K562 (cell line): ENCODE results near the gene CYP46A1. TPM values are rescaled to one million over a fixed set of nuclear protein-coding genes. Genes with fewer than 3 reads are reported as not detected.

Source experiments
- ATAC-seq: fragments of 200-7000 bp; cut with Tn5 transposase; 3 replicates; pipeline ENCODE4 v1.9.1; 2020; ENCODE audit warnings: moderate library complexity
- BruUV-seq: library from RNA; stranded (reverse); fragments of 400-500 nt; replicated peaks from 2 replicates; lab custom pipeline; 2021; lab: Mats Ljungman, UMichigan
- CTCF ChIA-PET: fragments of 300-600 bp; formaldehyde crosslinking; extraction: SDS; loops from one replicate; lab custom pipeline; 2021; ENCODE audit warnings: low intra/inter-chr PET ratio; lab: Yijun Ruan, JAX
- POLR2A ChIA-PET: fragments of 300-600, 350-650 bp; sonication (Branson Sonifier 250); formaldehyde crosslinking; extraction: SDS; loops from one replicate; lab custom pipeline; 2021; ENCODE audit warnings: antibody characterized with exemption, inconsistent platforms; lab: Yijun Ruan, JAX
- DNase-seq, 4 experiments: peaks; one replicate each; pipeline versions ENCODE4 v3.0.0 to v3.0.0-alpha.2; 2011 to 2018; ENCODE audit warnings: low spot score in 3 of 4, mixed read lengths in 3 of 4; ENCODE audit errors: extremely low read depth in 1 of 4
- FAIRE-seq: peaks from 2 replicates; lab custom pipeline; 2011; peaks lifted over from hg19 to GRCh38; lab: Jason Lieb, UNC
- H2AFZ ChIP-seq: 2 replicates; pipeline ENCODE4 v1.6.0; 2011; ENCODE audit warnings: low read depth, low read length, control low read depth, inconsistent platforms
- H3K27ac ChIP-seq: fragments of 200-600 bp; 3 replicates; pipeline ENCODE4 v1.8.0; 2011; ENCODE audit warnings: low read depth, mild to moderate bottlenecking, control low read depth, inconsistent platforms, low read length, moderate library complexity, mixed read lengths; ENCODE audit errors: extremely low read depth
- H3K27me3 ChIP-seq, 2 experiments: fragments of 300-600 bp in 1 of 2; 2 replicates in 1 of 2; 3 replicates in 1 of 2; pipeline versions ENCODE4 v1.6.0 to v1.8.0; 2011; ENCODE audit warnings: inconsistent platforms in 2 of 2, low read length in 2 of 2, mild to moderate bottlenecking in 1 of 2, mixed read lengths in 1 of 2, moderate library complexity in 1 of 2; ENCODE audit not compliant: control insufficient read depth in 2 of 2, insufficient read depth in 2 of 2
- H3K36me3 ChIP-seq: fragments of 300-600 bp; 3 replicates; pipeline ENCODE4 v1.8.0; 2011; ENCODE audit warnings: mild to moderate bottlenecking, low read length, inconsistent platforms; ENCODE audit not compliant: control insufficient read depth, insufficient read depth
- H3K4me1 ChIP-seq, 2 experiments: fragments of 200-600 bp in 1 of 2; replicated peaks in 1 of 2; 2 replicates in 1 of 2; 3 replicates in 1 of 2; pipeline versions ENCODE4 v1.5.1 to v1.8.0; 2011; ENCODE audit warnings: inconsistent platforms in 2 of 2, low read length in 2 of 2, mild to moderate bottlenecking in 1 of 2, mixed read lengths in 1 of 2, moderate library complexity in 1 of 2; ENCODE audit not compliant: control insufficient read depth in 2 of 2, insufficient read depth in 2 of 2
- H3K4me2 ChIP-seq: 2 replicates; pipeline ENCODE4 v1.6.1; 2011; ENCODE audit warnings: low read length, control low read depth, inconsistent platforms, mixed read lengths; ENCODE audit not compliant: insufficient read depth
- H3K4me3 ChIP-seq: fragments of 200-600 bp; sonication (generic), shearing (Covaris generic); 2 replicates; pipeline ENCODE4 v1.5.1; 2016; ENCODE audit warnings: control low read depth, inconsistent platforms
- H3K79me2 ChIP-seq: fragments of 200-600 bp; 3 replicates; pipeline ENCODE4 v1.8.0; 2011; ENCODE audit warnings: low read length, inconsistent platforms; ENCODE audit not compliant: control insufficient read depth, insufficient read depth
- H3K9ac ChIP-seq, 2 experiments: 2 replicates each; pipeline versions ENCODE4 v1.6.0 to v1.6.1; 2011; ENCODE audit warnings: low read depth in 2 of 2, low read length in 2 of 2, control low read depth in 1 of 2, inconsistent platforms in 1 of 2, mild to moderate bottlenecking in 1 of 2, mixed read lengths in 1 of 2; ENCODE audit not compliant: insufficient read depth in 1 of 2
- H3K9me1 ChIP-seq: one replicate; pipeline ENCODE4 v1.6.0; 2011; ENCODE audit warnings: inconsistent platforms, mild to moderate bottlenecking, low read length, moderate library complexity; ENCODE audit not compliant: control insufficient read depth, insufficient read depth
- H3K9me3 ChIP-seq: replicated peaks from 2 replicates; pipeline ENCODE4 v1.5.1; 2011; ENCODE audit warnings: low read depth, low read length, inconsistent platforms; ENCODE audit not compliant: control insufficient read depth, insufficient read depth
- H4K20me1 ChIP-seq: replicated peaks from 2 replicates; pipeline ENCODE4 v1.6.1; 2011; ENCODE audit warnings: low read length, inconsistent platforms, mixed read lengths; ENCODE audit not compliant: control insufficient read depth, insufficient read depth
- CBX5 ChIP-seq: IDR thresholded peaks from 2 replicates; pipeline ENCODE4 v1.6.1; 2014; ENCODE audit warnings: low read depth, borderline replicate concordance
- EP300 ChIP-seq: IDR thresholded peaks from 2 replicates; pipeline ENCODE4 v1.6.1; 2012; ENCODE audit warnings: low read length, improper control_type of control experiment
- HDAC6 ChIP-seq: IDR thresholded peaks from 2 replicates; pipeline ENCODE4 v1.6.1; 2012; ENCODE audit warnings: low read depth, mild to moderate bottlenecking, control low read depth, inconsistent platforms, low read length, moderate library complexity
- HNRNPK ChIP-seq: fragments of 200-400 bp; formaldehyde crosslinking; IDR thresholded peaks from one replicate; pipeline ENCODE4 v1.6.1; 2018; ENCODE audit warnings: mild to moderate bottlenecking, low read depth, low read length; ENCODE audit not compliant: poor library complexity, severe bottlenecking
- POLR2G ChIP-seq: fragments of 200-400 bp; formaldehyde crosslinking; IDR thresholded peaks from 2 replicates; pipeline ENCODE4 v1.6.1; 2017; ENCODE audit warnings: low read depth, mild to moderate bottlenecking, antibody characterized with exemption, low read length, moderate library complexity
- TGIF2 ChIP-seq: sonication (generic); formaldehyde crosslinking; IDR thresholded peaks from 2 replicates; pipeline ENCODE4 v1.8.1; 2022; ENCODE audit warnings: mild to moderate bottlenecking, missing genetic modification reagents, moderate library complexity
- ZFP30 ChIP-seq: fragments of 250-450 bp; sonication (Bioruptor Pico); IDR thresholded peaks from 2 replicates; pipeline ENCODE4 v1.8.0; 2022; ENCODE audit warnings: moderate library complexity, mild to moderate bottlenecking, inconsistent platforms, borderline replicate concordance
- ZFP36 ChIP-seq: fragments of 150-350 bp; IDR thresholded peaks from 2 replicates; pipeline ENCODE4 v1.6.1; 2018; ENCODE audit warnings: low read length, low read depth; ENCODE audit not compliant: partially characterized antibody
- ZNF384 ChIP-seq: IDR thresholded peaks from 2 replicates; pipeline ENCODE4 v1.6.1; 2012; ENCODE audit warnings: low read depth, low read length, improper control_type of control experiment
- ZNF561 ChIP-seq: fragments of 450-650 bp; formaldehyde crosslinking; conservative IDR thresholded peaks from 2 replicates; pipeline ENCODE4 v1.4.0; 2020; ENCODE audit warnings: mild to moderate bottlenecking, moderate library complexity
- ZNF695 ChIP-seq: fragments of 450-650 bp; formaldehyde crosslinking; IDR thresholded peaks from 2 replicates; pipeline ENCODE4 v1.4.0; 2020; ENCODE audit warnings: mild to moderate bottlenecking, moderate library complexity
- WGBS: fragments of 100-300 bp; shearing (Covaris generic); methylation state at CpG from one replicate; pipeline ENCODE4 v1.1.6; 2016; ENCODE audit warnings: low coverage, mixed read lengths; ENCODE audit not compliant: insufficient coverage; ENCODE audit errors: missing lambda C conversion rate; 5-methylcytosine and 5-hydroxymethylcytosine counted together
- in situ Hi-C: fragments of 300-500 bp; cut with MboI; formaldehyde crosslinking; loops from 4 replicates; pipeline ENCODE4 v1.15.0; 2018; ENCODE audit warnings: inconsistent platforms, mixed read lengths
- intact Hi-C: fragments of 100-400 bp; cut with micrococcal nuclease; formaldehyde crosslinking; loops from 2 replicates; pipeline ENCODE4 v1.14.2; 2022
- polyA plus RNA-seq, 8 experiments: library from polyadenylated mRNA; depleted of rRNA in 4 of 8; stranded (reverse) in 5 of 8; unstranded in 3 of 8; fragments of >200 nt; fragmentation: Nextera tagmentation in 2 of 8; fragmentation: Illumina TruSeq in 1 of 8; extraction: Ambion mirVana in 2 of 8; extraction: Trizol in 1 of 8; gene quantifications; 2 replicates each; pipeline versions ENCODE4 v1.2.1 to v1.2.3, GENCODE V29; 2011 to 2014; ENCODE audit warnings: inconsistent platforms in 1 of 8, missing spikeins in 1 of 8
- total RNA-seq, 7 experiments: library from RNA; depleted of rRNA in 6 of 7; stranded (reverse); fragments of >200 nt in 6 of 7; fragmentation: Illumina TruSeq in 2 of 7; extraction: Trizol in 2 of 7; gene quantifications; 2 replicates each; pipeline versions ENCODE4 v1.2.1 to v1.2.3, GENCODE V29; 2011 to 2021; ENCODE audit warnings: low replicate concordance in 1 of 7

The CYP46A1 gene
- total and polyA plus RNA-seq, 9 of the 15 experiments (the other 6 are each of a cell fraction or from before 2014, with no cell fraction given), result not detected

GRCh38 chr14:99675382-99675835 is 8.7 kb upstream of the CYP46A1 start:
- intact Hi-C loops, result no loop called here
- no peak overlapping the region for H3K27ac ChIP-seq
- H2AFZ ChIP-seq, result no peak overlapping the region
- no peak overlapping the region for H3K9ac ChIP-seq
- H3K9me1 ChIP-seq, result no peaks in the 10 kb centered on the region
- CTCF ChIA-PET, result no interaction called here
- H3K36me3 ChIP-seq, result no peaks in the 10 kb centered on the region
- in situ Hi-C loops, result no loop called here
- no peak for ATAC-seq
- H3K9me3 ChIP-seq, result no peaks in the 10 kb centered on the region; the same call in 1 of the 2 replicates
- peaks cover 0 to 8% of the 10 kb centered on the region in 2 experiments; a peak in 3 of 5 replicates for H3K4me1 ChIP-seq
- H3K4me3 ChIP-seq, result no peak overlapping the region
- no peak for TF ChIP-seq TGIF2 (CRISPR knock-in tag)
- TF ChIP-seq CBX5, result no peak
- no peak for TF ChIP-seq POLR2G
- no peak for TF ChIP-seq HNRNPK
- no peak for TF ChIP-seq EP300
- no peak for TF ChIP-seq ZNF384
- no peak for TF ChIP-seq ZFP36
- no peak for TF ChIP-seq ZNF561 (CRISPR knock-in tag)
- no peak for TF ChIP-seq HDAC6
- no peak for TF ChIP-seq ZNF695 (CRISPR knock-in tag)
- TF ChIP-seq ZFP30 (CRISPR knock-in tag), result no peak
- TF ChIP-seq, all 486 proteins: peak for 0
- Histone ChIP-seq H3K79me2 (no peaks in the 10 kb centered on the region), H4K20me1 (no peaks in the 10 kb centered on the region), H3K4me2 (no peak overlapping the region), H3K27me3 (peaks cover 4 to 41% of the 10 kb centered on the region in 2 experiments; a peak in 4 of 5 replicates)
- no peak for DNase-seq
- BruUV-seq, result no TSS peak
- POLR2A ChIA-PET, result no interaction called here
- WGBS, result 17% methylated on average over 20 of the region's 42 CpGs
- no peak for FAIRE-seq
